ENCODE results near the gene DEXI.

DEXI gene

DNA sequence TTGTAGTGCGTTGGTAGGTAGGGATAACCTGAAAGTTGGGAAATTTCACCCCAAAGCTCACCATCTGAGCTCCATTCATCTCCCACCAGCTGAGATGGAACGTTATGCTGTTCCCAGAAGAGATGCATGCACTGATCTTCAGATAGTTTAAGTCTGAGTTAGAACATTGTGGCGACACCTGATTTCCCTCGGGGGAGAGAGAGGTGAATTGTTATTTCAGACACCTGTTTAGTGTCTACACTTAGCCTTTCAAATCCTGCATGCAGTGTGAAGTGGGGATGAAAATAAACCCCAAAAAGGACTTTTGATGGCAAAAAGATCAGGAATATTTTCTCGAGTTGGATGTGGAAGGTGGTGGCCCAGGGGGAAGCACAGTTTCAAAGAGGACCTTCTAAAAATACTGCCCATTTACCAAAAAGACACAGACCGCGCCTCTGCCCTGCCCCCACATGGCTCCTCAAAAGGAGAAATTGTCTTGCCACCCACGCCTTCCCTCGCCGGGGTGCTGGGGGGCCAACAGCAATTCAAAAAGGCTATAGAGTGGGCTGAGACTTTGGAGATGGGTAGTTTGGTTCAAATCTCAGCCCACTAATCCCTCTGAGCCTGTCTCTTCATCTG lies 53.8 kb downstream of the DEXI start:
- DNase-seq = no peak

DNA sequence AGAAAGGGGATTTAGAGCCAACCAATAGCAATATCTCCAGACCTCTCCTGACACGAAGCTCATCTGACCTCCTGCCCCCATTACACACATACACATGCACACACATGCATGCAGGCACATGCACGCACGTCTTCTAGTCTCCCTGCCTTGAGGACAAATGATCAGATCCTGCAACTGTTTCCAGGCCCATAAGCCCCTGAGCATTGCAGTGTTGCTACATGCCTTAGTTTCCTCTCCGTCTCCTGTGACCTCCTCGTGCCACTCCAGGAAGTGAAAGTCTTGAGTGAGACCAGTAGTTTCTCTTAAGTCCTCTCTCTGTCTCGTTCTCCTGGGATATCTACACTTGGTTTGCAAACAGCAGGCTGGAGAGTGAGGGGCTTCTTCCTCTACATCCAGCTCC lies 57.0 kb downstream of the DEXI start:
- DNase-seq = no peak

GRCh38 chr16:10883004-10883403 lies 59.3 kb downstream of the DEXI start:
- no peak for DNase-seq

DNA sequence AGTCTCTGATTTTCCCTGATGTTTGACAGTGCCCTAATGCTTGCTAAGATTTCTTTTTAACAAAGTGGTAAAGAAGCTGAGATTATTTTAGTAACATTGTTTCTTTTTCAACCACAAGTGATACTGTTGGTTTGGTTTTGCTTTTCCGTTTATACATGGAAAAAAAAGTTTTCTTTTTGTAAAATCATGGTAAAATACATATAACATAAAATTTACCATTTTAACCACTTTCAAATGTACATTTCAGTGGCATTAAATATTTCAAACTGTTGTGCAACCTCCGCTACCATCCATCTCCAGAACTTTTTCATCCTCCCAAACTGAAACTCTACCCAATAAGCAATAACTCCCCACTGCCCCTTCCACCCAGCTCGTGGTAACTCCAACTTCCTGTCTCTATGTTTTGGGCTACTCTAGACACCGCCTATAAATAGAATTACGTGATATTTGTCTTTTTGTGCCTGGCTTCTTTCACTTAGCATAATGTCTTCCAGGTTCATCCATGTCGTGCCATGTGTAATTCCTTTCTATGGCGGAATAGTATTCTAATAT lies 60.7 kb downstream of the DEXI start:
- no peak for DNase-seq

DNA sequence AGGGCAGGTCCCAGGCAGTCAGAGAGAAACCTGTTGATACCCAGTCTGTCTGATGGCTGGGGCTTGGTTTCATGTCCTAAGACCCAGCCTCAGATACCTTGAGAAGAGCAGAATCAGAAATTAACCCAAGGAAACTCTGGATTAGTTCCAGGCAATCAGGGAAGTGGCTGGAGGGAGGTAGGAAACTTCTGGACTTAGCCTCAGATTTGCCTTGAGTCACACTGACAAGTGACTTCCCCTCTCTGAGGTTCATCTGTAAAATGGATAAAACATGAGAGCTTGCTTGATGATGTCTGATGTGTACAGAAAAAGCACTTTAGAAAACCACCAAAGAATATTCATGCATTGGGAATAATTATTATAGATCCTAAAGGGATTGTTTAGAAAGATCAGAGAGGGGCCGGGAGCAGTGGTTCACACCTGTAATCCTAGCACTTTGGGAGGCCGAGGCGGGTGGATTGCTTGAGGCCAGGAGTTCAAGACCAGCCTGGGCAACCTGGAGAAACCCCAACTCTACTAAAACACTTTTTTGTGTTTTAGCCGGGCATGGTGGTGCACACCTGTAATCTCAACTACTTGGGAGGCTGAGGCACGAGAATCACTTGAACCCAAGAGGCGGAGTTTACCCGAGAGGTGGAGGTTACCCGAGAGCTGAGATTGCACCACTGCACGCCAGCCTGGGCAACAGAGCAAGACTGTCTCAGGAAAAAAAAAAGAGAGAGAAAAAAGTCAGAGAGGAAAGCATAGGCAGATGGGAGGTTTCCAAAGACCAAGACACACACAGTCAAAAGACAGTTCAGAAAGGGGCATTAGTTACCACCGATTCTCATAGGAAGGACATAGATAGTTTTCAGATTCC lies 61.4 kb downstream of the DEXI start:
- DNase-seq = no peak

DNA sequence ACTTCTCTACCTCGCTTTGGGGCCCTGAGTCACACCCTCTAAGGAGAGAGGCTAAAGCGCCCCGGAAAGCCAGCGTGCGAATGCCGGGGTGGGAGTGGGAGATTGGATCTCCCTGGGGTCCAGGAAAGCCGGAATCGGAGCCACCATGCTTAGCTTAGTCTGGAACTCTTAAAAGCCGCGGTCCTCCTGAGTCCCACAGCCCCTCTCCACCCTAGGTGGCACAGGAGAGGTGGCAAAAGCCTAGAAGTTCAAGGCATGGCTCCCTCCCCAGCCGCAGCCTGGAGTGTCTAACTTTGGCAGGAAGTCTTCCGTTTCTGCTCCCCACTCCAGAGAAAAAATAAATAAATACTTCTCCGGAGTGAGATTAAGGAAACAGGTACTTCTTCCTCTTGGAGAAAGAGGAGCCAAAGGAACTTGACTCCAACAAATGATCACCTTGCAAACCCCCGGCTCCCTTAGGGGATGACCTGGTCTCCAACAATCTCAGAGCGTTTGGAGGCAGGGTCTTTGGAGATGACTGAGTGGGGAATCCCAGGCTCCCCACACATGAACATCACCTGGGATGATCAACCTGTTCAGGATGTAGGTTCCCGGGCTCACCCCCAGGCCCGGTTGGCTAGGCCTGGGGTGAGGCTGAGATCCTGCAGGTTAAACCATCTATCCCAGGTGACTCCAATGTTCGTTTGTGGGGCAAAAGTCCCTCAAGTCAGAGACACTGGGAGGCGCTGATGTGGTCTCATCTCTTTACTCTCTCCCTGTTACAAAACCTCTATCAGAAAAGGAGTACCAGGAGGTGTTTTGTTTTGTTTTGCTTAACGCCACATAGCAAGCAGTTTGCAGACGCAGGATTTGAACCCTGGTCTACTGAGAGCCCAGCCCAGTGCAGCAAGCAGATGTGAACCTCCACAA lies 62.3 kb downstream of the DEXI start:
- no peak for DNase-seq
